Measurements from ENCODE around the gene DIDO1. TPM values are rescaled to one million over a fixed set of nuclear protein-coding genes. Genes with fewer than 3 reads are reported as not detected.

The DIDO1 gene
- total and polyA plus RNA-seq, 9 of the 15 experiments (the other 6 are each of a cell fraction or from before 2014, with no cell fraction given), result 4.4 to 46.8 (median 31.2) TPM

DNA sequence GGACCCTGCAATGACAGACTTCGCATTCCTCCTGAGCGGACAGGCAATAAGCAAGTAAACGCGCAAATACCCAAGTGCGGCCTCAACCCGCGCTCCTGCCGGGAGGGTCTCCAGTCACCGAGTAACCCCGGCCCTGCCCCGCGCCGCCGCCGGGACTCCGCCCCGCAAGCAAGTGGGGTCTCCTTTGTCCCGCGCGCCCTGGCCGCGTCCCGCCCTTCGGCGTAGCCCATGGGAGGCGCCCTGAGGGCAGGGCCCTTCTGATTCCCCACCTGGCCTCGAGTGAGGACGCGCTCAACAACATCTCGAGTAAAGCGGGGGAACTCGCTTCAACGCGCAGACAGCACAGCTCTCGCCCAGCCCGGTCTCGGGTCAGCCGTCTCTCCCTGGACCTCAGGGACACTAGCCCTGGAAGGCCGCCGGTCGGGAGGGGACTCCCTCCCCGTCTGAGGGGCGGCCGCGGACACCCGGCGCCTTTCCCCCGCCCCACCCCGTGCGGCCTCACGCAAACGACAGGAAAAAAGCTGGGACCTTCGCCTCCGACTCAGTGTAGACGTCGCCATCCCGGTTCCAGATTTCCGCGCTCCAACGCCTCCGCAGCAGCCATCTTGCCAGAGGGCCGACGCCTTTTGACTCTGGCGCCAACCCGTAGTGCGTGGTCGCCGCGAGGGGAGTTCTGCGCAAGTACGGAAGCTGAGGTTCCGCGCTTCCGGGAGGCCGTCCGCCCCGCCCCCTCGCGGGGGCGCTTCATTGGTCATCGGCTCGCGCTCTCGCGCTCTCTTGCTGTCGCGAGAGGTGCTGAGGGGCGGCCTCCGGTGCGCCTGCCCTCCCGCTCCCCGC, 11.2 kb upstream of the DIDO1 start (continued):
- no peak for TF ChIP-seq NR2C1 (IDR thresholded peaks at IDR 0.05)
- TF ChIP-seq NR2C1 (tag; IDR thresholded peaks at IDR 0.05), result no peak
- no peak for TF ChIP-seq XRCC4 (IDR thresholded peaks at IDR 0.05; ENCODE audit: extremely low read depth, insufficient read depth, insufficient read length)
- TF ChIP-seq ZNF232 (CRISPR knock-in tag; IDR thresholded peaks at IDR 0.05), result no peak
- TF ChIP-seq RBM34 (IDR thresholded peaks at IDR 0.05; ENCODE audit: borderline replicate concordance, insufficient read depth, low read length), result no peak
- TF ChIP-seq CREBBP (IDR thresholded peaks at IDR 0.05; ENCODE audit: low read depth, low read length), result no peak
- peak; percentile 94 for TF ChIP-seq NFRKB (IDR thresholded peaks at IDR 0.05; ENCODE audit: low read depth)
- no peak for TF ChIP-seq TCF7L2 (IDR thresholded peaks at IDR 0.05; ENCODE audit: low read depth, low read length)
- TF ChIP-seq, protein P1, sequence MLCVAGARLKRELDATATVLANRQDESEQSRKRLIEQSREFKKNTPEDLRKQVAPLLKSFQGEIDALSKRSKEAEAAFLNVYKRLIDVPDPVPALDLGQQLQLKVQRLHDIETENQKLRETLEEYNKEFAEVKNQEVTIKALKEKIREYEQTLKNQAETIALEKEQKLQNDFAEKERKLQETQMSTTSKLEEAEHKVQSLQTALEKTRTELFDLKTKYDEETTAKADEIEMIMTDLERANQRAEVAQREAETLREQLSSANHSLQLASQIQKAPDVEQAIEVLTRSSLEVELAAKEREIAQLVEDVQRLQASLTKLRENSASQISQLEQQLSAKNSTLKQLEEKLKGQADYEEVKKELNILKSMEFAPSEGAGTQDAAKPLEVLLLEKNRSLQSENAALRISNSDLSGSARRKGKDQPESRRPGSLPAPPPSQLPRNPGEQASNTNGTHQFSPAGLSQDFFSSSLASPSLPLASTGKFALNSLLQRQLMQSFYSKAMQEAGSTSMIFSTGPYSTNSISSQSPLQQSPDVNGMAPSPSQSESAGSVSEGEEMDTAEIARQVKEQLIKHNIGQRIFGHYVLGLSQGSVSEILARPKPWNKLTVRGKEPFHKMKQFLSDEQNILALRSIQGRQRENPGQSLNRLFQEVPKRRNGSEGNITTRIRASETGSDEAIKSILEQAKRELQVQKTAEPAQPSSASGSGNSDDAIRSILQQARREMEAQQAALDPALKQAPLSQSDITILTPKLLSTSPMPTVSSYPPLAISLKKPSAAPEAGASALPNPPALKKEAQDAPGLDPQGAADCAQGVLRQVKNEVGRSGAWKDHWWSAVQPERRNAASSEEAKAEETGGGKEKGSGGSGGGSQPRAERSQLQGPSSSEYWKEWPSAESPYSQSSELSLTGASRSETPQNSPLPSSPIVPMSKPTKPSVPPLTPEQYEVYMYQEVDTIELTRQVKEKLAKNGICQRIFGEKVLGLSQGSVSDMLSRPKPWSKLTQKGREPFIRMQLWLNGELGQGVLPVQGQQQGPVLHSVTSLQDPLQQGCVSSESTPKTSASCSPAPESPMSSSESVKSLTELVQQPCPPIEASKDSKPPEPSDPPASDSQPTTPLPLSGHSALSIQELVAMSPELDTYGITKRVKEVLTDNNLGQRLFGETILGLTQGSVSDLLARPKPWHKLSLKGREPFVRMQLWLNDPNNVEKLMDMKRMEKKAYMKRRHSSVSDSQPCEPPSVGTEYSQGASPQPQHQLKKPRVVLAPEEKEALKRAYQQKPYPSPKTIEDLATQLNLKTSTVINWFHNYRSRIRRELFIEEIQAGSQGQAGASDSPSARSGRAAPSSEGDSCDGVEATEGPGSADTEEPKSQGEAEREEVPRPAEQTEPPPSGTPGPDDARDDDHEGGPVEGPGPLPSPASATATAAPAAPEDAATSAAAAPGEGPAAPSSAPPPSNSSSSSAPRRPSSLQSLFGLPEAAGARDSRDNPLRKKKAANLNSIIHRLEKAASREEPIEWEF (CRISPR knock-in tag; IDR thresholded peaks at IDR 0.05), result no peak
- TF ChIP-seq HIVEP1 (CRISPR knock-in tag; IDR thresholded peaks at IDR 0.05), result no peak
- TF ChIP-seq EP400 (IDR thresholded peaks at IDR 0.05), result peak; percentile 98
- no peak for TF ChIP-seq ARHGAP35 (IDR thresholded peaks at IDR 0.05; ENCODE audit: partially characterized antibody)
- TF ChIP-seq ZKSCAN3 (CRISPR knock-in tag; IDR thresholded peaks at IDR 0.05), result no peak
- peak; percentile 92 for TF ChIP-seq ZSCAN29 (IDR thresholded peaks at IDR 0.05)
- TF ChIP-seq NFATC3 (IDR thresholded peaks at IDR 0.05), result no peak
- TF ChIP-seq JUN (IDR thresholded peaks at IDR 0.05; ENCODE audit: borderline replicate concordance, low read depth, low read length), result peak; percentile 59; the same call in 1 of the 2 replicates
- peak; percentile 24; the same call in 1 of the 2 replicates for TF ChIP-seq JUN (CRISPR knock-in tag; IDR thresholded peaks at IDR 0.05; ENCODE audit: borderline replicate concordance)
- TF ChIP-seq, protein P2, sequence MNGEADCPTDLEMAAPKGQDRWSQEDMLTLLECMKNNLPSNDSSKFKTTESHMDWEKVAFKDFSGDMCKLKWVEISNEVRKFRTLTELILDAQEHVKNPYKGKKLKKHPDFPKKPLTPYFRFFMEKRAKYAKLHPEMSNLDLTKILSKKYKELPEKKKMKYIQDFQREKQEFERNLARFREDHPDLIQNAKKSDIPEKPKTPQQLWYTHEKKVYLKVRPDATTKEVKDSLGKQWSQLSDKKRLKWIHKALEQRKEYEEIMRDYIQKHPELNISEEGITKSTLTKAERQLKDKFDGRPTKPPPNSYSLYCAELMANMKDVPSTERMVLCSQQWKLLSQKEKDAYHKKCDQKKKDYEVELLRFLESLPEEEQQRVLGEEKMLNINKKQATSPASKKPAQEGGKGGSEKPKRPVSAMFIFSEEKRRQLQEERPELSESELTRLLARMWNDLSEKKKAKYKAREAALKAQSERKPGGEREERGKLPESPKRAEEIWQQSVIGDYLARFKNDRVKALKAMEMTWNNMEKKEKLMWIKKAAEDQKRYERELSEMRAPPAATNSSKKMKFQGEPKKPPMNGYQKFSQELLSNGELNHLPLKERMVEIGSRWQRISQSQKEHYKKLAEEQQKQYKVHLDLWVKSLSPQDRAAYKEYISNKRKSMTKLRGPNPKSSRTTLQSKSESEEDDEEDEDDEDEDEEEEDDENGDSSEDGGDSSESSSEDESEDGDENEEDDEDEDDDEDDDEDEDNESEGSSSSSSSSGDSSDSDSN (IDR thresholded peaks at IDR 0.05; ENCODE audit: borderline replicate concordance in 1 of 2, low read depth in 2 of 2, low read length in 2 of 2), result 0 out of 4 replicates have a peak, but pooled peaks of 1 of the 2 experiments have one; percentile 50
- peak; percentile 73 for TF ChIP-seq RNF2 (IDR thresholded peaks at IDR 0.05)
- TF ChIP-seq, protein P3, sequence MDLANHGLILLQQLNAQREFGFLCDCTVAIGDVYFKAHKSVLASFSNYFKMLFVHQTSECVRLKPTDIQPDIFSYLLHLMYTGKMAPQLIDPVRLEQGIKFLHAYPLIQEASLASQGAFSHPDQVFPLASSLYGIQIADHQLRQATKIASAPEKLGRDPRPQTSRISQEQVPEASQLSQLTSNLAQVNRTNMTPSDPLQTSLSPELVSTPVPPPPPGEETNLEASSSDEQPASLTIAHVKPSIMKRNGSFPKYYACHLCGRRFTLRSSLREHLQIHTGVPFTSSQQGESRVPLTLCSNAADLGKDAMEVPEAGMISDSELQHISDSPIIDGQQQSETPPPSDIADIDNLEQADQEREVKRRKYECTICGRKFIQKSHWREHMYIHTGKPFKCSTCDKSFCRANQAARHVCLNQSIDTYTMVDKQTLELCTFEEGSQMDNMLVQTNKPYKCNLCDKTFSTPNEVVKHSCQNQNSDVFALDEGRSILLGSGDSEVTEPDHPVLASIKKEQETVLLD (IDR thresholded peaks at IDR 0.05), result peak; percentile 82
- no peak for TF ChIP-seq ZNF780A (CRISPR knock-in tag; IDR thresholded peaks at IDR 0.05)

Data from K562 (cell line).